IMR-90 (cell line): ENCODE data around the gene ARF3. TPM values are rescaled to one million over a fixed set of nuclear protein-coding genes. Genes with fewer than 3 reads are reported as not detected.
A peak's percentile ranks its signal among the peaks of the same experiment; 100 is the strongest.

ENCODE experiments used
- ATAC-seq: fragments of 200-7000 bp; cut with Tn5 transposase; 2 replicates; pipeline ENCODE4 v1.9.1; 2020; ENCODE audit warnings: low read depth, mild to moderate bottlenecking, moderate library complexity
- BruUV-seq: library from RNA; stranded (reverse); fragments of 400-500 nt; replicated peaks from 2 replicates; lab custom pipeline; 2021; lab: Mats Ljungman, UMichigan
- CTCF ChIA-PET: fragments of 300-600 bp; formaldehyde crosslinking; extraction: SDS; loops from one replicate; lab custom pipeline; 2021; ENCODE audit warnings: antibody characterized with exemption; lab: Yijun Ruan, JAX
- POLR2A ChIA-PET: fragments of 300-600 bp; sonication (Branson Sonifier 250); formaldehyde crosslinking; loops from one replicate; lab custom pipeline; 2022; ENCODE audit warnings: antibody characterized with exemption; ENCODE audit not compliant: unreplicated experiment; lab: Charles Lee
- DNase-seq: peaks from one replicate; pipeline ENCODE4 v3.0.0; 2013
- H2AFZ ChIP-seq: replicated peaks from 2 replicates; pipeline ENCODE3; 2013; ENCODE audit warnings: low read length, mild to moderate bottlenecking; ENCODE audit not compliant: poor library complexity
- H2AK5ac ChIP-seq: 2 replicates; pipeline ENCODE4 v1.6.1; 2013; ENCODE audit warnings: low read depth, low read length, inconsistent platforms
- H2AK9ac ChIP-seq: replicated peaks from 2 replicates; pipeline ENCODE3; 2013; ENCODE audit warnings: mild to moderate bottlenecking, low read depth, low read length, moderate library complexity; ENCODE audit not compliant: poor library complexity
- H2BK120ac ChIP-seq: 2 replicates; pipeline ENCODE4 v1.6.1; 2013; ENCODE audit warnings: low read depth, low read length, inconsistent platforms
- H2BK15ac ChIP-seq: 3 replicates; pipeline ENCODE4 v1.6.1; 2013; ENCODE audit warnings: low read depth, low read length, inconsistent platforms
- H2BK20ac ChIP-seq: 2 replicates; pipeline ENCODE4 v1.6.1; 2013; ENCODE audit warnings: low read depth, mild to moderate bottlenecking, inconsistent platforms, low read length, moderate library complexity
- H2BK5ac ChIP-seq: 2 replicates; pipeline ENCODE4 v1.6.1; 2013; ENCODE audit warnings: mild to moderate bottlenecking, low read depth, low read length, inconsistent platforms; ENCODE audit not compliant: poor library complexity, severe bottlenecking
- H3K14ac ChIP-seq: replicated peaks from 2 replicates; pipeline ENCODE4 v1.6.1; 2013; ENCODE audit warnings: low read depth, low read length, inconsistent platforms
- H3K18ac ChIP-seq: 2 replicates; pipeline ENCODE4 v1.6.1; 2013; ENCODE audit warnings: low read depth, low read length, control low read depth
- H3K23ac ChIP-seq: 2 replicates; pipeline ENCODE4 v1.6.1; 2013; ENCODE audit warnings: low read depth, low read length, inconsistent platforms
- H3K27ac ChIP-seq: 2 replicates; pipeline ENCODE4 v1.5.1; 2013; ENCODE audit warnings: mild to moderate bottlenecking, control low read depth, low read length; ENCODE audit not compliant: insufficient read depth
- H3K27me3 ChIP-seq: 2 replicates; pipeline ENCODE4 v1.6.1; 2013; ENCODE audit warnings: low read length; ENCODE audit not compliant: control insufficient read depth, insufficient read depth
- H3K36me3 ChIP-seq: 2 replicates; pipeline ENCODE4 v1.6.1; 2013; ENCODE audit warnings: low read length, mixed read lengths; ENCODE audit not compliant: control insufficient read depth, insufficient read depth
- H3K4ac ChIP-seq: 2 replicates; pipeline ENCODE4 v1.6.1; 2013; ENCODE audit warnings: low read depth, low read length, inconsistent platforms
- H3K4me1 ChIP-seq: 2 replicates; pipeline ENCODE4 v1.6.1; 2013; ENCODE audit warnings: low read length, mixed read lengths; ENCODE audit not compliant: control insufficient read depth, insufficient read depth
- H3K4me2 ChIP-seq: 2 replicates; pipeline ENCODE4 v1.6.1; 2013; ENCODE audit warnings: low read depth, mild to moderate bottlenecking, control low read depth, low read length, moderate library complexity
- H3K4me3 ChIP-seq: 2 replicates; pipeline ENCODE4 v1.5.1; 2013; ENCODE audit warnings: low read depth, mild to moderate bottlenecking, control low read depth, low read length, moderate library complexity; ENCODE audit not compliant: insufficient read depth
- H3K56ac ChIP-seq: 2 replicates; pipeline ENCODE4 v1.6.1; 2013; ENCODE audit warnings: low read length, inconsistent platforms; ENCODE audit not compliant: insufficient read depth; ENCODE audit errors: extremely low read depth
- H3K79me1 ChIP-seq, 2 experiments: 2 replicates each; pipeline ENCODE4 v1.6.1; 2013; ENCODE audit warnings: low read length in 2 of 2, inconsistent platforms in 1 of 2, low read depth in 1 of 2
- H3K9ac ChIP-seq: 2 replicates; pipeline ENCODE4 v1.6.1; 2013; ENCODE audit warnings: low read depth, low read length, control low read depth
- H3K9me1 ChIP-seq: 2 replicates; pipeline ENCODE4 v1.6.1; 2013; ENCODE audit warnings: low read length, inconsistent platforms; ENCODE audit not compliant: insufficient read depth
- H3K9me3 ChIP-seq: 2 replicates; pipeline ENCODE4 v1.6.1; 2013; ENCODE audit warnings: low read length; ENCODE audit not compliant: control insufficient read depth, insufficient read depth
- H4K20me1 ChIP-seq: 2 replicates; pipeline ENCODE4 v1.6.1; 2013; ENCODE audit warnings: low read length, inconsistent platforms; ENCODE audit not compliant: insufficient read depth
- H4K5ac ChIP-seq: 2 replicates; pipeline ENCODE4 v1.6.1; 2013; ENCODE audit warnings: mild to moderate bottlenecking, low read depth, low read length, control low read depth
- H4K8ac ChIP-seq, 2 experiments: 2 replicates each; pipeline ENCODE4 v1.6.1; 2013; ENCODE audit warnings: low read depth in 2 of 2, low read length in 2 of 2, control low read depth in 1 of 2, inconsistent platforms in 1 of 2
- H4K91ac ChIP-seq: 2 replicates; pipeline ENCODE4 v1.6.1; 2013; ENCODE audit warnings: low read depth, low read length, inconsistent platforms; ENCODE audit not compliant: insufficient read depth
- CHD1 ChIP-seq: IDR thresholded peaks from 2 replicates; pipeline ENCODE4 v1.6.1; 2012; ENCODE audit warnings: low read depth, low read length, improper control_type of control experiment
- MAZ ChIP-seq: IDR thresholded peaks from 2 replicates; pipeline ENCODE4 v1.6.1; 2012; ENCODE audit warnings: low read depth, mild to moderate bottlenecking, low read length, improper control_type of control experiment, moderate library complexity, borderline replicate concordance
- RCOR1 ChIP-seq: IDR thresholded peaks from 2 replicates; pipeline ENCODE4 v1.6.1; 2012; ENCODE audit warnings: mild to moderate bottlenecking, low read length, improper control_type of control experiment; ENCODE audit not compliant: insufficient replicate concordance
- RFX5 ChIP-seq: IDR thresholded peaks from 2 replicates; pipeline ENCODE4 v1.8.0; 2012; ENCODE audit warnings: low read depth, mild to moderate bottlenecking, low read length, moderate library complexity
- SMC3 ChIP-seq: fragments of 150-350 bp; IDR thresholded peaks from 2 replicates; pipeline ENCODE4 v1.6.1; 2016; ENCODE audit warnings: low read depth, mild to moderate bottlenecking, antibody characterized with exemption, low read length, moderate library complexity
- WGBS, 2 experiments: methylation state at CpG; one replicate each; pipeline versions ENCODE4 v1.1.5 to v1.1.7; 2013; ENCODE audit warnings: missing lambda C conversion rate in 2 of 2; ENCODE audit not compliant: insufficient read length in 1 of 2; ENCODE audit errors: extremely low coverage in 2 of 2; 5-methylcytosine and 5-hydroxymethylcytosine counted together
- dilution Hi-C: fragments of 300-500 bp; cut with HindIII; formaldehyde crosslinking; loops from one replicate; pipeline ENCODE4 v1.14.3; 2018; ENCODE audit warnings: low sequenced_read_pairs; ENCODE audit not compliant: unreplicated experiment
- in situ Hi-C: fragments of 300-500 bp; cut with MboI; formaldehyde crosslinking; loops from 3 replicates; pipeline ENCODE4 v1.14.3; 2019; ENCODE audit warnings: low sequenced_read_pairs, inconsistent platforms, mixed read lengths
- intact Hi-C: fragments of 100-400 bp; cut with micrococcal nuclease; formaldehyde crosslinking; loops from 2 replicates; pipeline ENCODE4 v1.10.0; 2022
- polyA plus RNA-seq, 3 experiments: library from polyadenylated mRNA; depleted of rRNA; stranded (reverse); fragments of >200 nt; gene quantifications; 2 replicates each; pipeline ENCODE4 v1.2.3, GENCODE V29; 2012; ENCODE audit warnings: low replicate concordance in 1 of 3
- total RNA-seq: library from RNA; depleted of rRNA; stranded (reverse); fragments of >200 nt; gene quantifications from 2 replicates; pipeline ENCODE4 v1.2.3, GENCODE V29; 2012
- TF ChIP-seq, protein P1 (sequence below): fragments of 150-350 bp; IDR thresholded peaks from 2 replicates; pipeline ENCODE4 v1.6.1; 2017; ENCODE audit warnings: mild to moderate bottlenecking, antibody characterized with exemption, low read length, low read depth

The ARF3 gene
- total and polyA plus RNA-seq, 2 of the 4 experiments (the other 2 are of a cell fraction): 97.7 to 198 TPM

DNA sequence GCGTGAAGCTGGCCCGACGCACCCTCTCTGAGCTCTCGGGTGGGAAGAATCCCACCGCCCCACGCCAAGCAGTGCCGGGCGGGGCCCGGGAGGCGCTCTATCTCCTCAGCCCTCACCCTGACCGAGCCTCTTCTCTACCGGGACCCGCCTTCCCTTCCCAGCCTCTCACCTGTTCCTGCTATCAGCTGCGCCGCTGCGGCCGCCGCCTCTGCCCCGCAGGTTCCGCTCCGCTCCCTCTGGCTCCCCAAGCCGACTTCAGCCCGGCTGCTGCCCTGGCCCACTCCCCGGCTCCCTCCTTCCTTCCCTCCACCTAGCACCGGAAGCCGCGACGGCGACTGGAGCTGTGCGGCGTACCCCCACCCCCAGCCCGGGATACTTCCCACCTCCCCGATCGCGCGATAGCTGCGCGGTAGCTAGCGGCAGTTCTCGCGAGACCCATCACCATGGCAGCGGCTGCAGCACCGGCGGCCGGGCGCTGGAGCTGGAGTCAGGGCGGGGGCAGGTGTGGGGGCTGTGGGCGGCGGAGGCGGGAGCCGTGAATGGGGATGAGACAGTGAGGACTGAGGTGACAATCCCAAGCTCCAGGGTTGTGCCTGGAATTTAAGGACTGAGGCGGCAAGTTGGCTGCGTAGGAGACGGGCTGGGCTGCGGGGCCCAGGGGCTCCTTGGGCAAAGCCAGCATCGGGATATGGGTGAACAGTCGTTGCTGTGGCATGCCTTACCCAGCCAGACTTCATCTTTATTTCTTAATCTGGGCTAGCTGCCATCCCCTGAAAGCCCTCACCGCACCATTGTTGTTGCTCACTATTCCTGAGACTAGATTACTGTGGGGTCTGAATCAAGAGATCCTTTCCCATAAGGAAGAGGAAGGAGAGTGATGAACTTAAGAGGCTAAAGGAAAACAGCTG, at the start of gene ARF3 (continued):
- TF ChIP-seq MAZ: peak; percentile 84; the same call in 1 of the 2 replicates

DNA sequence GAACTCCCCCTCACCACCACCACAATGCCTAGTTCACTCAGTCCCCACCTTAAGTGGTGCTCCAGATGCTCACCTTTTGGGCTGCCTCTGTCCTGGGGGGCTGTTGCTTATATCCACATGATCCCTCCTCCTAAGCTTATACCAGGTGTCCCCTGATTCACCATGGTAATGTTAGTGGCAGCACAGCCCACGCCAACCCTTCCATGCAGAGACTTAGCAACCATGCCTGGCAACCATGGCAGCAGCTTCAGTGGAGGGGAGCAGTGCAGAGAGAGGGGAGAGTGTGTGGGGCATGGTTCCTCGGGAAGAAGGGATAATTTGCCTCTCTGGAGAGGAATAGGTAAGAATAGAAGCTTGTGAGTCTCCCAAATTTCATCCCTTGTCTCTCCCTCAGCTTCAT, 43.1 kb upstream of the ARF3 start:
- ChIA-PET CTCF (interaction anchor here (0.6 to 1.2 kb wide), 2 partner anchors 14 to 15 kb away, joined by 3 read pairs; no protein-coding TSS in a partner anchor), POLR2A (no interaction called here)
- Histone ChIP-seq H2BK15ac (no peak overlapping the region), H2BK120ac (no peak overlapping the region), H2AK5ac (no peak overlapping the region), H3K9me3 (no peaks in the 10 kb centered on the region), H4K91ac (no peak overlapping the region), H3K79me1 (peaks cover 0 to 9% of the 10 kb centered on the region in 2 experiments; a peak in 2 of 4 replicates), H3K4me3 (no peak overlapping the region), H3K18ac (no peak overlapping the region), H3K4me1 (peaks cover 14% of the 10 kb centered on the region), H3K56ac (no peak overlapping the region), H3K27ac (no peak overlapping the region), H2AFZ (no peak overlapping the region), H3K4ac (no peak overlapping the region), H3K9ac (no peak overlapping the region), H4K20me1 (peaks cover 6% of the 10 kb centered on the region; the same call in 1 of the 2 replicates), H2BK5ac (no peak overlapping the region), H2BK20ac (no peak overlapping the region), H3K27me3 (peaks cover 16% of the 10 kb centered on the region; the same call in 1 of the 2 replicates), H3K14ac (0 out of 2 replicates have a peak overlapping the region, but pooled peaks have one; percentile 50), H3K23ac (0 out of 2 replicates have a peak overlapping the region, but pooled peaks have one; percentile 12), H2AK9ac (peak overlapping the region; percentile 43), H4K8ac (no peak overlapping the region), H3K4me2 (no peak overlapping the region), H4K5ac (no peak overlapping the region), H3K9me1 (peaks cover 3% of the 10 kb centered on the region), H3K36me3 (peaks cover 31% of the 10 kb centered on the region)
- no peak for ATAC-seq
- DNase-seq: no peak
- BruUV-seq: no TSS peak
- no CpG with 5 or more reads among the region's 2 CpGs for WGBS, 2 experiments
- dilution Hi-C loops: no loop called here
- in situ Hi-C loops: no loop called here
- TF ChIP-seq MAZ (no peak), RCOR1 (no peak), SMC3 (no peak), RFX5 (no peak), CHD1 (no peak)
- TF ChIP-seq, protein P1, sequence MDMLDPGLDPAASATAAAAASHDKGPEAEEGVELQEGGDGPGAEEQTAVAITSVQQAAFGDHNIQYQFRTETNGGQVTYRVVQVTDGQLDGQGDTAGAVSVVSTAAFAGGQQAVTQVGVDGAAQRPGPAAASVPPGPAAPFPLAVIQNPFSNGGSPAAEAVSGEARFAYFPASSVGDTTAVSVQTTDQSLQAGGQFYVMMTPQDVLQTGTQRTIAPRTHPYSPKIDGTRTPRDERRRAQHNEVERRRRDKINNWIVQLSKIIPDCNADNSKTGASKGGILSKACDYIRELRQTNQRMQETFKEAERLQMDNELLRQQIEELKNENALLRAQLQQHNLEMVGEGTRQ: no peak
- intact Hi-C loops: no loop called here
